K562 (cell line): ENCODE data around the gene MAN2A1. TPM values are rescaled to one million over a fixed set of nuclear protein-coding genes. Genes with fewer than 3 reads are reported as not detected.

Experiments
- ATF6 ChIP-seq: sonication (generic); formaldehyde crosslinking; IDR thresholded peaks from 2 replicates; pipeline ENCODE4 v1.4.0; 2020; ENCODE audit warnings: mild to moderate bottlenecking, missing genetic modification reagents
- ILK ChIP-seq: fragments of 450-650 bp; IDR thresholded peaks from 2 replicates; pipeline ENCODE4 v1.6.1; 2016; ENCODE audit warnings: missing genetic modification characterization, low read depth, mild to moderate bottlenecking, missing compliant biosample characterization, moderate library complexity, borderline replicate concordance
- NFXL1 ChIP-seq: fragments of 450-650 bp; formaldehyde crosslinking; IDR thresholded peaks from 2 replicates; pipeline ENCODE4 v1.4.0; 2021; ENCODE audit warnings: mild to moderate bottlenecking
- PURB ChIP-seq: sonication (generic); formaldehyde crosslinking; IDR thresholded peaks from 2 replicates; pipeline ENCODE4 v1.9.0; 2021; ENCODE audit warnings: low read depth, mild to moderate bottlenecking, missing genetic modification reagents
- RB1 ChIP-seq: fragments of 450-650 bp; IDR thresholded peaks from 2 replicates; pipeline ENCODE4 v1.6.1; 2017; ENCODE audit warnings: low read depth, mild to moderate bottlenecking
- SRF ChIP-seq, 2 experiments: fragments of 250-450, 450-650 bp in 1 of 2; sonication (Bioruptor Pico) in 1 of 2; sonication (generic) in 1 of 2; formaldehyde crosslinking; IDR thresholded peaks; 2 replicates each; pipeline versions ENCODE4 v1.5.0 to v1.5.1; 2020 to 2022; ENCODE audit warnings: mild to moderate bottlenecking in 1 of 2, missing genetic modification reagents in 1 of 2
- ZNF280A ChIP-seq: fragments of 450-650 bp; IDR thresholded peaks from 2 replicates; pipeline ENCODE4 v1.6.1; 2018; ENCODE audit warnings: mild to moderate bottlenecking, low read depth; ENCODE audit not compliant: partially characterized antibody
- ZNF507 ChIP-seq: conservative IDR thresholded peaks from 2 replicates; pipeline ENCODE4 v1.6.1; 2017; ENCODE audit warnings: missing genetic modification characterization, missing compliant biosample characterization
- polyA plus RNA-seq, 8 experiments: library from polyadenylated mRNA; depleted of rRNA in 4 of 8; stranded (reverse) in 5 of 8; unstranded in 3 of 8; fragments of >200 nt; fragmentation: Nextera tagmentation in 2 of 8; fragmentation: Illumina TruSeq in 1 of 8; extraction: Ambion mirVana in 2 of 8; extraction: Trizol in 1 of 8; gene quantifications; 2 replicates each; pipeline versions ENCODE4 v1.2.1 to v1.2.3, GENCODE V29; 2011 to 2014; ENCODE audit warnings: inconsistent platforms in 1 of 8, missing spikeins in 1 of 8
- total RNA-seq, 7 experiments: library from RNA; depleted of rRNA in 6 of 7; stranded (reverse); fragments of >200 nt in 6 of 7; fragmentation: Illumina TruSeq in 2 of 7; extraction: Trizol in 2 of 7; gene quantifications; 2 replicates each; pipeline versions ENCODE4 v1.2.1 to v1.2.3, GENCODE V29; 2011 to 2021; ENCODE audit warnings: low replicate concordance in 1 of 7

Gene MAN2A1
- total and polyA plus RNA-seq, 9 of the 15 experiments (the other 6 are each of a cell fraction or from before 2014, with no cell fraction given) = 5.2 to 32.0 (median 19.8) TPM

GRCh38 chr5:109708813-109709212 lies 19.1 kb downstream of the MAN2A1 start (continued):
- TF ChIP-seq ATF6 (CRISPR knock-in tag) (no peak), PURB (no peak), SRF (CRISPR knock-in tag; IDR thresholded peaks at IDR 0.05) (no peak), RB1 (no peak), ILK (tag) (no peak), ZNF507 (tag) (no peak), NFXL1 (no peak), ZNF280A (no peak)
